GM19193 (cell line): Measurements from ENCODE around the gene KCNQ1.

Experiments
- POLR2A ChIP-seq: IDR thresholded peaks from 4 replicates; pipeline ENCODE4 v1.6.1; 2011; ENCODE audit not compliant: insufficient read depth, insufficient read length; ENCODE audit errors: extremely low read depth

The KCNQ1 gene

GRCh38 chr11:2855162-2855561, 410.4 kb downstream of the KCNQ1 start:
- no peak for TF ChIP-seq POLR2A

GRCh38 chr11:2857276-2857675, 412.5 kb downstream of the KCNQ1 start:
- TF ChIP-seq POLR2A, result no peak

- no peak for TF ChIP-seq POLR2A
Observed at GRCh38 chr11:2857918-2858317, 413.1 kb downstream of the KCNQ1 start.

GRCh38 chr11:2858995-2859698, 414.3 kb downstream of the KCNQ1 start:
- TF ChIP-seq POLR2A, result no peak

- no peak for TF ChIP-seq POLR2A
Observed at GRCh38 chr11:2859699-2860037, 414.9 kb downstream of the KCNQ1 start.

GRCh38 chr11:2860636-2861035, 415.8 kb downstream of the KCNQ1 start:
- TF ChIP-seq POLR2A, result no peak

GRCh38 chr11:2862395-2863275, 417.8 kb downstream of the KCNQ1 start:
- no peak for TF ChIP-seq POLR2A

- TF ChIP-seq POLR2A, result no peak
Observed at GRCh38 chr11:2863276-2863618, 418.4 kb downstream of the KCNQ1 start.

- no peak for TF ChIP-seq POLR2A
Observed at GRCh38 chr11:2864901-2865300, 420.1 kb downstream of the KCNQ1 start.

GRCh38 chr11:2865922-2866577, 421.2 kb downstream of the KCNQ1 start:
- no peak for TF ChIP-seq POLR2A

GRCh38 chr11:2867142-2867541, 422.3 kb downstream of the KCNQ1 start:
- no peak for TF ChIP-seq POLR2A

GRCh38 chr11:2867722-2868505, 423.1 kb downstream of the KCNQ1 start:
- TF ChIP-seq POLR2A, result no peak

GRCh38 chr11:2868506-2869133, 423.8 kb downstream of the KCNQ1 start:
- TF ChIP-seq POLR2A, result no peak

- TF ChIP-seq POLR2A, result no peak
Observed at GRCh38 chr11:2869134-2869526, 424.3 kb downstream of the KCNQ1 start.

GRCh38 chr11:2869561-2870427, 425.0 kb downstream of the KCNQ1 start:
- no peak for TF ChIP-seq POLR2A
